HepG2 (cell line): ENCODE data around the gene TPRX1. TPM values are rescaled to one million over a fixed set of nuclear protein-coding genes. Genes with fewer than 3 reads are reported as not detected.

ENCODE experiments used
- FOXJ3 ChIP-seq: sonication (generic); formaldehyde crosslinking; IDR thresholded peaks from 2 replicates; pipeline ENCODE4 v1.4.0; 2020; ENCODE audit warnings: missing genetic modification reagents, mild to moderate bottlenecking, borderline replicate concordance
- FOXP1 ChIP-seq, 2 experiments: fragments of 450-650 bp in 1 of 2; IDR thresholded peaks; 2 replicates each; pipeline ENCODE4 v1.6.1; 2017 to 2018; ENCODE audit warnings: antibody characterized with exemption in 1 of 2
- HOXA7 ChIP-seq: sonication (generic); formaldehyde crosslinking; IDR thresholded peaks from 2 replicates; pipeline ENCODE4 v1.8.1; 2022; ENCODE audit warnings: mild to moderate bottlenecking, missing genetic modification reagents, moderate library complexity
- KLF11 ChIP-seq: IDR thresholded peaks from 2 replicates; pipeline ENCODE4 v1.6.1; 2016; ENCODE audit warnings: missing compliant biosample characterization
- RORA ChIP-seq: sonication (generic); formaldehyde crosslinking; IDR thresholded peaks from 2 replicates; pipeline ENCODE4 v1.5.0; 2020; ENCODE audit warnings: mild to moderate bottlenecking, missing genetic modification reagents, moderate library complexity
- SATB2 ChIP-seq: sonication (generic); formaldehyde crosslinking; IDR thresholded peaks from 2 replicates; pipeline ENCODE4 v1.5.0; 2020; ENCODE audit warnings: missing genetic modification reagents
- SMAD9 ChIP-seq: sonication (generic); formaldehyde crosslinking; IDR thresholded peaks from 2 replicates; pipeline ENCODE4 v1.5.1; 2020; ENCODE audit warnings: mild to moderate bottlenecking, missing genetic modification reagents
- TOPORS ChIP-seq: sonication (generic); formaldehyde crosslinking; IDR thresholded peaks from 2 replicates; pipeline ENCODE4 v1.8.0; 2023; ENCODE audit warnings: mild to moderate bottlenecking, missing genetic modification reagents
- XBP1 ChIP-seq: sonication (generic); formaldehyde crosslinking; IDR thresholded peaks from 2 replicates; pipeline ENCODE4 v1.5.0; 2020; ENCODE audit warnings: missing genetic modification reagents
- ZNF138 ChIP-seq: sonication (generic); formaldehyde crosslinking; IDR thresholded peaks from 2 replicates; pipeline ENCODE4 v1.5.0; 2020; ENCODE audit warnings: mild to moderate bottlenecking, low read depth, missing genetic modification reagents
- ZNF431 ChIP-seq: sonication (generic); formaldehyde crosslinking; IDR thresholded peaks from 2 replicates; pipeline ENCODE4 v1.9.0; 2022; ENCODE audit warnings: missing genetic modification reagents, low read depth, mild to moderate bottlenecking, borderline replicate concordance
- ZNF468 ChIP-seq: sonication (generic); formaldehyde crosslinking; IDR thresholded peaks from 2 replicates; pipeline ENCODE4 v1.8.0; 2022; ENCODE audit warnings: mild to moderate bottlenecking, moderate library complexity, missing genetic modification reagents
- ZNF567 ChIP-seq: sonication (generic); formaldehyde crosslinking; IDR thresholded peaks from 2 replicates; pipeline ENCODE4 v1.8.1; 2023; ENCODE audit warnings: mild to moderate bottlenecking, missing genetic modification reagents, borderline replicate concordance
- ZNF589 ChIP-seq: sonication (generic); formaldehyde crosslinking; conservative IDR thresholded peaks from 2 replicates; pipeline ENCODE4 v1.8.0; 2022; ENCODE audit warnings: mild to moderate bottlenecking, moderate library complexity, missing genetic modification reagents
- ZNF614 ChIP-seq: IDR thresholded peaks from 2 replicates; pipeline ENCODE4 v1.6.1; 2018; ENCODE audit warnings: missing biosample characterization, missing genetic modification reagents, inconsistent platforms, borderline replicate concordance
- polyA plus RNA-seq, 8 experiments: library from polyadenylated mRNA; depleted of rRNA in 3 of 8; stranded (reverse) in 7 of 8; unstranded in 1 of 8; fragments of >200 nt; fragmentation: Illumina TruSeq in 4 of 8; extraction: Trizol in 4 of 8; gene quantifications; 2 replicates each; pipeline versions ENCODE4 v1.2.1 to v1.2.3, GENCODE V29; 2011 to 2016; ENCODE audit warnings: low read depth in 4 of 8, missing spikeins in 1 of 8, mixed read lengths in 1 of 8; ENCODE audit not compliant: insufficient read depth in 1 of 8
- total RNA-seq, 5 experiments: library from RNA; depleted of rRNA; stranded (reverse); fragments of >200 nt; fragmentation: Illumina TruSeq; extraction: Trizol; gene quantifications; 2 replicates each; pipeline ENCODE4 v1.2.3, GENCODE V29; 2016; ENCODE audit warnings: low read depth in 1 of 5
- TF ChIP-seq, protein P1 (sequence below): sonication (generic); formaldehyde crosslinking; IDR thresholded peaks from 2 replicates; pipeline ENCODE4 v1.4.0; 2020; ENCODE audit warnings: mild to moderate bottlenecking, missing genetic modification reagents
- TF ChIP-seq, protein P2 (sequence below): sonication (generic); formaldehyde crosslinking; IDR thresholded peaks from one replicate; pipeline ENCODE4 v1.5.1; 2020; ENCODE audit warnings: mild to moderate bottlenecking, missing genetic modification reagents; ENCODE audit errors: not compliant biosample characterization
- TF ChIP-seq, protein P3 (sequence below): sonication (generic); formaldehyde crosslinking; IDR thresholded peaks from 2 replicates; pipeline ENCODE4 v1.4.0; 2020; ENCODE audit warnings: missing genetic modification reagents
- TF ChIP-seq, protein P4 (sequence below): sonication (generic); formaldehyde crosslinking; IDR thresholded peaks from 2 replicates; pipeline ENCODE4 v1.8.0; 2022; ENCODE audit warnings: mild to moderate bottlenecking, missing genetic modification reagents, moderate library complexity

Gene TPRX1
- total and polyA plus RNA-seq, 2 of the 13 experiments (the other 11 are each of a cell fraction or from before 2014, with no cell fraction given): not detected

DNA sequence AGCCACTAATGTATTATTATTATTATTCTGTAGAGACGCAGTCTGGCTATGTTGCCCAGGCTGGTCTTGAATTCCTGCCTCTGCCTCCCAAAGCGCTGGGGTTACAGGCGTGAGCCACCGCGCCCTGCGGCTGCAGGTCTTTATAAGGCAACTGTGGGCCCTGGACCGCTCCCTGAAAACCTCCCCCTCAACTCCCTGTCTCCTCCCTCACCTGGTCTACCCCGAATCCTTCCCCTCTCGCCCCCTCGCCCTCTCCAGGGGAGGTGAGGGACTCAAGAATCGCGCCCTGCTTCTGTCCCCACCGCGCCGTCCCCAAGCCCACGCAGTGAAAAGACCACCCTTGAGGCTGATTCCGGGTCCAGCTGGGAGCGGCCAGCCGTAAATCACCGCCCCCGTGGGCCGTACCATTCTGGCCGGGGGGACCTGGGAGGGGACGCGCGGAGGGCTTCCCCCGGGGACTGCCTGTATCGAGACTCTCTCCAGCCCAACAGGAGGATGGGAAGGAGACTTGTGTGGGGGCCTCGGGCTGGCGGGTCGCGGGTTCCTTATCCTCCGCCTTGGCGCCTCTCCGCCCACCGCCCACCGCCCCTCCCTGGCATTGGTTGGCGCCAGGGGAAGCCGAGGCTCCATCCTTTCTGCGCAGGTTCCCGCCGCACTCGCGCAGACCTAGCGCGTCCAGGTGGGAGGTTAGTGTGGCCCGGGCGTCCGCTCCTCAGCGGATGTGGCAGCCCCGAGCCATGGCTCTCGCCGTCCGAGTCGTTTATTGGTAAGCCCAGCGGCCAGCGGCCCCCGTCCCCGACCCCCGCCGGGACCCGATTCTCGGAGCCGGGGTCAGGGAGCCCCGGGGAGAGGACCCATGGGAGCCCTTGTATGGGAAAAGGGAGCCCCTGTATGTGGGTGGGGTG is 26.1 kb downstream of the TPRX1 start, which contains the start of gene SELENOW (continued):
- TF ChIP-seq ZNF431 (CRISPR knock-in tag) (no peak; the same call in 1 of the 2 replicates), SATB2 (0 out of 2 replicates have a peak, but pooled peaks have one; percentile 82), ZNF468 (no peak), KLF11 (CRISPR knock-in tag) (no peak), RORA (no peak), HOXA7 (CRISPR knock-in tag) (no peak), FOXP1 (IDR thresholded peaks at IDR 0.05) (no peak), FOXP1 (CRISPR knock-in tag; IDR thresholded peaks at IDR 0.05) (no peak), ZNF614 (CRISPR knock-in tag) (no peak; the same call in 1 of the 2 replicates), ZNF567 (0 out of 2 replicates have a peak, but pooled peaks have one; percentile 43), XBP1 (CRISPR knock-in tag) (no peak), SMAD9 (CRISPR knock-in tag) (peak; percentile 37; the same call in 1 of the 2 replicates), TOPORS (CRISPR knock-in tag) (no peak), ZNF138 (CRISPR knock-in tag) (peak; percentile 62; the same call in 1 of the 2 replicates), FOXJ3 (0 out of 2 replicates have a peak, but pooled peaks have one; percentile 32), ZNF589 (CRISPR knock-in tag) (0 out of 2 replicates have a peak, but pooled peaks have one; percentile 54)
- TF ChIP-seq, protein P1, sequence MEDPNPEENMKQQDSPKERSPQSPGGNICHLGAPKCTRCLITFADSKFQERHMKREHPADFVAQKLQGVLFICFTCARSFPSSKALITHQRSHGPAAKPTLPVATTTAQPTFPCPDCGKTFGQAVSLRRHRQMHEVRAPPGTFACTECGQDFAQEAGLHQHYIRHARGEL: no peak
- TF ChIP-seq, protein P2, sequence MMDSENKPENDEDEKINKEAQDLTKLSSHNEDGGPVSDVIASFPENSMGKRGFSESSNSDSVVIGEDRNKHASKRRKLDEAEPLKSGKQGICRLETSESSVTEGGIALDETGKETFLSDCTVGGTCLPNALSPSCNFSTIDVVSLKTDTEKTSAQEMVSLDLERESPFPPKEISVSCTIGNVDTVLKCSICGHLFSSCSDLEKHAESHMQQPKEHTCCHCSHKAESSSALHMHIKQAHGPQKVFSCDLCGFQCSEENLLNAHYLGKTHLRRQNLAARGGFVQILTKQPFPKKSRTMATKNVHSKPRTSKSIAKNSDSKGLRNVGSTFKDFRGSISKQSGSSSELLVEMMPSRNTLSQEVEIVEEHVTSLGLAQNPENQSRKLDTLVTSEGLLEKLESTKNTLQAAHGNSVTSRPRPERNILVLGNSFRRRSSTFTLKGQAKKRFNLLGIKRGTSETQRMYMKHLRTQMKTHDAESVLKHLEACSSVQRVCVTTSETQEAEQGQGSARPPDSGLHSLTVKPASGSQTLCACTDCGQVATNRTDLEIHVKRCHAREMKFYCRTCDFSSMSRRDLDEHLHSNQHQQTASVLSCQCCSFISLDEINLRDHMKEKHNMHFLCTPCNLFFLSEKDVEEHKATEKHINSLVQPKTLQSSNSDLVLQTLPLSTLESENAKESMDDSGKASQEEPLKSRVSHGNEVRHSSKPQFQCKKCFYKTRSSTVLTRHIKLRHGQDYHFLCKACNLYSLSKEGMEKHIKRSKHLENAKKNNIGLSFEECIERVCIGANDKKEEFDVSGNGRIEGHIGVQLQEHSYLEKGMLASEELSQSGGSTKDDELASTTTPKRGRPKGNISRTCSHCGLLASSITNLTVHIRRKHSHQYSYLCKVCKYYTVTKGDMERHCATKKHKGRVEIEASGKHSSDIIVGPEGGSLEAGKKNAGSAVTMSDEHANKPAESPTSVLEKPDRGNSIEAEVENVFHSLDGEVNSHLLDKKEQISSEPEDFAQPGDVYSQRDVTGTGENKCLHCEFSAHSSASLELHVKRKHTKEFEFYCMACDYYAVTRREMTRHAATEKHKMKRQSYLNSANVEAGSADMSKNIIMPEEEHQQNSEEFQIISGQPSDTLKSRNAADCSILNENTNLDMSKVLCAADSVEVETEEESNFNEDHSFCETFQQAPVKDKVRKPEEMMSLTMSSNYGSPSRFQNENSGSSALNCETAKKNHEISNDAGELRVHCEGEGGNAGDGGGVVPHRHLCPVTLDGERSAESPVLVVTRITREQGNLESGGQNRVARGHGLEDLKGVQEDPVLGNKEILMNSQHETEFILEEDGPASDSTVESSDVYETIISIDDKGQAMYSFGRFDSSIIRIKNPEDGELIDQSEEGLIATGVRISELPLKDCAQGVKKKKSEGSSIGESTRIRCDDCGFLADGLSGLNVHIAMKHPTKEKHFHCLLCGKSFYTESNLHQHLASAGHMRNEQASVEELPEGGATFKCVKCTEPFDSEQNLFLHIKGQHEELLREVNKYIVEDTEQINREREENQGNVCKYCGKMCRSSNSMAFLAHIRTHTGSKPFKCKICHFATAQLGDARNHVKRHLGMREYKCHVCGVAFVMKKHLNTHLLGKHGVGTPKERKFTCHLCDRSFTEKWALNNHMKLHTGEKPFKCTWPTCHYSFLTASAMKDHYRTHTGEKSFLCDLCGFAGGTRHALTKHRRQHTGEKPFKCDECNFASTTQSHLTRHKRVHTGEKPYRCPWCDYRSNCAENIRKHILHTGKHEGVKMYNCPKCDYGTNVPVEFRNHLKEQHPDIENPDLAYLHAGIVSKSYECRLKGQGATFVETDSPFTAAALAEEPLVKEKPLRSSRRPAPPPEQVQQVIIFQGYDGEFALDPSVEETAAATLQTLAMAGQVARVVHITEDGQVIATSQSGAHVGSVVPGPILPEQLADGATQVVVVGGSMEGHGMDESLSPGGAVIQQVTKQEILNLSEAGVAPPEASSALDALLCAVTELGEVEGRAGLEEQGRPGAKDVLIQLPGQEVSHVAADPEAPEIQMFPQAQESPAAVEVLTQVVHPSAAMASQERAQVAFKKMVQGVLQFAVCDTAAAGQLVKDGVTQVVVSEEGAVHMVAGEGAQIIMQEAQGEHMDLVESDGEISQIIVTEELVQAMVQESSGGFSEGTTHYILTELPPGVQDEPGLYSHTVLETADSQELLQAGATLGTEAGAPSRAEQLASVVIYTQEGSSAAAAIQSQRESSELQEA (CRISPR knock-in tag): no peak
- TF ChIP-seq, protein P3, sequence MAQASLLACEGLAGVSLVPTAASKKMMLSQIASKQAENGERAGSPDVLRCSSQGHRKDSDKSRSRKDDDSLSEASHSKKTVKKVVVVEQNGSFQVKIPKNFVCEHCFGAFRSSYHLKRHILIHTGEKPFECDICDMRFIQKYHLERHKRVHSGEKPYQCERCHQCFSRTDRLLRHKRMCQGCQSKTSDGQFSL (CRISPR knock-in tag): 0 out of 2 replicates have a peak, but pooled peaks have one; percentile 31
- TF ChIP-seq, protein P4, sequence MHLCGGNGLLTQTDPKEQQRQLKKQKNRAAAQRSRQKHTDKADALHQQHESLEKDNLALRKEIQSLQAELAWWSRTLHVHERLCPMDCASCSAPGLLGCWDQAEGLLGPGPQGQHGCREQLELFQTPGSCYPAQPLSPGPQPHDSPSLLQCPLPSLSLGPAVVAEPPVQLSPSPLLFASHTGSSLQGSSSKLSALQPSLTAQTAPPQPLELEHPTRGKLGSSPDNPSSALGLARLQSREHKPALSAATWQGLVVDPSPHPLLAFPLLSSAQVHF (CRISPR knock-in tag): peak; percentile 58; the same call in 1 of the 2 replicates
